Cardiac muscle cell (in vitro differentiated cells and primary cell): ENCODE data around the gene MCTP2. TPM values are rescaled to one million over a fixed set of nuclear protein-coding genes. Genes with fewer than 3 reads are reported as not detected.

Source experiments
- DNase-seq, 2 donors: peaks; one replicate each; pipeline versions ENCODE4 v3.0.0 to v3.0.0-alpha.2; 2010 to 2017; ENCODE audit warnings: low read depth in 1 of 2, low spot score in 1 of 2
- H3K27ac ChIP-seq: fragments of 200-600 bp; sonication (generic); 2 replicates; pipeline ENCODE4 v1.5.1; 2016
- H3K27me3 ChIP-seq: fragments of 200-600 bp; sonication (generic); 2 replicates; pipeline ENCODE4 v1.6.0; 2016; ENCODE audit warnings: control low read depth
- H3K36me3 ChIP-seq: fragments of 200-600 bp; sonication (generic); 2 replicates; pipeline ENCODE4 v1.5.1; 2016; ENCODE audit warnings: control low read depth
- H3K4me1 ChIP-seq: fragments of 200-600 bp; sonication (generic); 2 replicates; pipeline ENCODE4 v1.8.1; 2017; ENCODE audit warnings: low read depth, mild to moderate bottlenecking, mixed run types
- H3K4me3 ChIP-seq: fragments of 200-600 bp; sonication (generic); 2 replicates; pipeline ENCODE4 v1.5.1; 2016; ENCODE audit warnings: mild to moderate bottlenecking
- H3K9me3 ChIP-seq: fragments of 200-600 bp; sonication (generic); 2 replicates; pipeline ENCODE4 v1.5.1; 2017; ENCODE audit warnings: low read depth, mild to moderate bottlenecking, control low read depth
- CTCF ChIP-seq: IDR thresholded peaks from 2 replicates; pipeline ENCODE4 v1.5.1; 2012; ENCODE audit warnings: low read depth, mild to moderate bottlenecking, low read length
- polyA plus RNA-seq: library from polyadenylated mRNA; unstranded; fragments of >200 nt; fragmentation: Nextera tagmentation; extraction: Ambion mirVana; gene quantifications from 2 replicates; pipeline ENCODE4 v1.2.1, GENCODE V29; 2016
- total RNA-seq: library from RNA; depleted of rRNA; stranded (reverse); fragments of >200 nt; gene quantifications from 2 replicates; pipeline ENCODE4 v1.2.3, GENCODE V29; 2016

The MCTP2 gene
- total and polyA plus RNA-seq, 2 experiments from 2014 or later: 0.34 to 0.83 TPM

DNA sequence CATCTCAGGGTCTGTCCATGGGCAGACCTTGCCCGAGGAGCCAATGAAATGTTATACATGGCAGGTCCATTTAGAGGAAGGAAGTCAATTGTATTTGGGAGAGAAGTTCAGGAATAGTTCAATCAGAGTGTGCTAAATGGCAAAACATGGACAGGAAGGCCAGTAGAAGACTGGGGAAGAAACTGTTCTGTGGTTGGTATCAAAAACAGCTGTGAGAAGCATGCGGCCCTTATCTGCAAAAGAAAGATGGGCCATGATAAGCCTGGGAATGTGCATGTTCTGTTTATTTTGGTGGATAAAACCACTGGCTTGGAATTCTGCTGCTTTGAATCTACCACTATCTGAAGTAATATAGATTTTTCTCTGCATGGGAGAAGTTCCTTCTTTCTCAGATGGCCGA is 100.4 kb downstream of the MCTP2 start:
- Histone ChIP-seq H3K4me1 (no peaks in the 10 kb centered on the region), H3K27me3 (no peaks in the 10 kb centered on the region), H3K4me3 (no peak overlapping the region), H3K9me3 (no peaks in the 10 kb centered on the region), H3K36me3 (no peaks in the 10 kb centered on the region), H3K27ac (no peak overlapping the region)
- no peak for DNase-seq
- TF ChIP-seq CTCF: no peak

GRCh38 chr15:94335616-94336015 is 104.3 kb downstream of the MCTP2 start:
- H3K27me3 ChIP-seq: no peaks in the 10 kb centered on the region
- no peaks in the 10 kb centered on the region for H3K4me1 ChIP-seq
- TF ChIP-seq CTCF: no peak
- no peak for DNase-seq
- no peaks in the 10 kb centered on the region for H3K36me3 ChIP-seq
- no peak overlapping the region for H3K27ac ChIP-seq
- H3K4me3 ChIP-seq: no peak overlapping the region
- H3K9me3 ChIP-seq: no peaks in the 10 kb centered on the region

- H3K27me3 ChIP-seq: no peaks in the 10 kb centered on the region
- no peaks in the 10 kb centered on the region for H3K9me3 ChIP-seq
- no peak for TF ChIP-seq CTCF
- no peaks in the 10 kb centered on the region for H3K36me3 ChIP-seq
- no peak overlapping the region for H3K27ac ChIP-seq
- DNase-seq: no peak
- no peak overlapping the region for H3K4me3 ChIP-seq
- H3K4me1 ChIP-seq: no peaks in the 10 kb centered on the region
These were observed 105.6 kb downstream of the MCTP2 start for GRCh38 chr15:94336817-94337467.

- H3K4me3 ChIP-seq: no peak overlapping the region
- no peaks in the 10 kb centered on the region for H3K27me3 ChIP-seq
- H3K4me1 ChIP-seq: no peaks in the 10 kb centered on the region
- H3K36me3 ChIP-seq: no peaks in the 10 kb centered on the region
- no peak for DNase-seq
- no peak overlapping the region for H3K27ac ChIP-seq
- H3K9me3 ChIP-seq: no peaks in the 10 kb centered on the region
- no peak for TF ChIP-seq CTCF
These were observed 107.0 kb downstream of the MCTP2 start for GRCh38 chr15:94338243-94338846.

GRCh38 chr15:94346282-94346681 is 114.9 kb downstream of the MCTP2 start:
- Histone ChIP-seq H3K27me3 (no peaks in the 10 kb centered on the region), H3K9me3 (no peaks in the 10 kb centered on the region), H3K36me3 (no peaks in the 10 kb centered on the region), H3K4me1 (no peaks in the 10 kb centered on the region), H3K27ac (no peak overlapping the region), H3K4me3 (no peak overlapping the region)
- TF ChIP-seq CTCF: no peak
- DNase-seq: peak in 1 of 2 donors; percentile 6
